ENCODE results near the gene TXNRD2.

GRCh38 chr22:19974935-19975706 is 33.5 kb upstream of the TXNRD2 start:
- TF ChIP-seq BCLAF1 (IDR thresholded peaks at IDR 0.05), result no peak
- TF ChIP-seq CEBPB (IDR thresholded peaks at IDR 0.05; ENCODE audit: borderline replicate concordance in 1 of 2, low read depth in 2 of 2, low read length in 2 of 2), result no peak
- no peak for TF ChIP-seq CTCF (IDR thresholded peaks at IDR 0.05 in 2 of 3, conservative IDR thresholded peaks at IDR 0.05 in 1 of 3; ENCODE audit: control insufficient read depth in 2 of 3, extremely low read depth in 1 of 3, insufficient read depth in 1 of 3, low read depth in 3 of 3, low read length in 3 of 3)
- TF ChIP-seq MXI1 (IDR thresholded peaks at IDR 0.05; ENCODE audit: low read depth, low read length), result no peak
- no peak for TF ChIP-seq NR2C2 (IDR thresholded peaks at IDR 0.05; ENCODE audit: borderline replicate concordance, control insufficient read depth, insufficient read length, low read depth)
